ENCODE measurements around the gene MROH2B. TPM values are rescaled to one million over a fixed set of nuclear protein-coding genes. Genes with fewer than 3 reads are reported as not detected.

The MROH2B gene
- total and polyA plus RNA-seq, 2 donors (not counting 3 experiments of a cell fraction or from before 2014, with no cell fraction given): not detected

- Histone ChIP-seq H2AFZ (ENCODE audit: low read depth, low read length) (no peak overlapping the region), H3K79me2 (ENCODE audit: control insufficient read depth, insufficient read depth, low read length) (no peaks in the 10 kb centered on the region), H3K36me3 (ENCODE audit: control insufficient read depth in 2 of 2, extremely low read depth in 1 of 2, insufficient read depth in 2 of 2, low read length in 2 of 2) (no peaks in the 10 kb centered on the region), H4K20me1 (replicated peaks; ENCODE audit: control insufficient read depth, extremely low read depth, insufficient read depth, low read length) (no peaks in the 10 kb centered on the region), H3K9ac (replicated peaks; ENCODE audit: extremely low read depth, insufficient read depth, low read length) (no peak overlapping the region), H3K4me1 (ENCODE audit: control insufficient read depth, extremely low read depth, insufficient read depth, low read length) (no peaks in the 10 kb centered on the region), H3K4me3 (replicated peaks in 1 of 3; ENCODE audit: insufficient read depth in 1 of 3, low read depth in 1 of 3, low read length in 3 of 3) (no peak overlapping the region), H3K27ac (ENCODE audit: insufficient read depth, low read depth, low read length) (no peak overlapping the region), H3K9me1 (replicated peaks; ENCODE audit: control insufficient read depth, extremely low read depth, insufficient read depth, low read length) (no peaks in the 10 kb centered on the region), H3K27me3 (ENCODE audit: control insufficient read depth in 2 of 2, insufficient read depth in 2 of 2, low read length in 2 of 2) (no peaks in the 10 kb centered on the region), H3K4me2 (ENCODE audit: insufficient read depth, low read length) (no peak overlapping the region), H3K9me3 (replicated peaks; ENCODE audit: control insufficient read depth, insufficient read depth, low read length) (no peaks in the 10 kb centered on the region)
- TF ChIP-seq MAX (IDR thresholded peaks at IDR 0.05; ENCODE audit: insufficient read depth, insufficient read length): no peak
- no peak for TF ChIP-seq GATA2 (IDR thresholded peaks at IDR 0.05; ENCODE audit: insufficient read depth, insufficient read length, low read depth, low read length)
- TF ChIP-seq POLR2AphosphoS5 (IDR thresholded peaks at IDR 0.05; ENCODE audit: insufficient read depth, low read depth, low read length): no peak
- TF ChIP-seq MYC (IDR thresholded peaks at IDR 0.05; ENCODE audit: low read depth, low read length): no peak
- no peak for TF ChIP-seq FOS (IDR thresholded peaks at IDR 0.05; ENCODE audit: borderline replicate concordance, insufficient read depth, low read length)
- TF ChIP-seq, protein P1, sequence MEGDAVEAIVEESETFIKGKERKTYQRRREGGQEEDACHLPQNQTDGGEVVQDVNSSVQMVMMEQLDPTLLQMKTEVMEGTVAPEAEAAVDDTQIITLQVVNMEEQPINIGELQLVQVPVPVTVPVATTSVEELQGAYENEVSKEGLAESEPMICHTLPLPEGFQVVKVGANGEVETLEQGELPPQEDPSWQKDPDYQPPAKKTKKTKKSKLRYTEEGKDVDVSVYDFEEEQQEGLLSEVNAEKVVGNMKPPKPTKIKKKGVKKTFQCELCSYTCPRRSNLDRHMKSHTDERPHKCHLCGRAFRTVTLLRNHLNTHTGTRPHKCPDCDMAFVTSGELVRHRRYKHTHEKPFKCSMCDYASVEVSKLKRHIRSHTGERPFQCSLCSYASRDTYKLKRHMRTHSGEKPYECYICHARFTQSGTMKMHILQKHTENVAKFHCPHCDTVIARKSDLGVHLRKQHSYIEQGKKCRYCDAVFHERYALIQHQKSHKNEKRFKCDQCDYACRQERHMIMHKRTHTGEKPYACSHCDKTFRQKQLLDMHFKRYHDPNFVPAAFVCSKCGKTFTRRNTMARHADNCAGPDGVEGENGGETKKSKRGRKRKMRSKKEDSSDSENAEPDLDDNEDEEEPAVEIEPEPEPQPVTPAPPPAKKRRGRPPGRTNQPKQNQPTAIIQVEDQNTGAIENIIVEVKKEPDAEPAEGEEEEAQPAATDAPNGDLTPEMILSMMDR (IDR thresholded peaks at IDR 0.05; ENCODE audit: extremely low read depth in 1 of 2, insufficient read depth in 1 of 2, low read depth in 1 of 2, low read length in 2 of 2): no peak
- no peak for TF ChIP-seq JUN (IDR thresholded peaks at IDR 0.05; ENCODE audit: borderline replicate concordance, insufficient read depth, insufficient read length, low read depth)
- CTCF ChIA-PET: no interaction called here
- peak; percentile 90 for DNase-seq (ENCODE audit: low read depth, low spot score)
- dilution Hi-C loops (cut with MboI; ENCODE audit: extremely low pct_ligation_motif_present, low sequenced_read_pairs) (no loop called here), intact Hi-C loops (cut with micrococcal nuclease) (no loop called here)
- POLR2A ChIA-PET: no interaction called here
- BruUV-seq (replicated peaks): no TSS peak
- FAIRE-seq: no peak
Observed at GRCh38 chr5:40991168-40991980, 79.8 kb downstream of the MROH2B start.
